IMR-90 (cell line): ENCODE measurements around the gene BRIP1.

Source experiments
- CEBPB ChIP-seq: IDR thresholded peaks from 2 replicates; pipeline ENCODE4 v1.6.1; 2012; ENCODE audit warnings: low read depth, low read length, improper control_type of control experiment
- MAFK ChIP-seq: IDR thresholded peaks from 2 replicates; pipeline ENCODE4 v1.6.1; 2012; ENCODE audit warnings: low read depth, low read length, improper control_type of control experiment
- MXI1 ChIP-seq: IDR thresholded peaks from 2 replicates; pipeline ENCODE4 v1.6.1; 2012; ENCODE audit warnings: low read depth, mild to moderate bottlenecking, low read length, moderate library complexity, borderline replicate concordance
- POLR2A ChIP-seq: IDR thresholded peaks from 2 replicates; pipeline ENCODE4 v1.6.1; 2012; ENCODE audit warnings: mild to moderate bottlenecking, low read depth, low read length
- RAD21 ChIP-seq: IDR thresholded peaks from 2 replicates; pipeline ENCODE4 v1.6.1; 2012; ENCODE audit warnings: low read length, improper control_type of control experiment
- RCOR1 ChIP-seq: IDR thresholded peaks from 2 replicates; pipeline ENCODE4 v1.6.1; 2012; ENCODE audit warnings: mild to moderate bottlenecking, low read length, improper control_type of control experiment; ENCODE audit not compliant: insufficient replicate concordance
- RFX5 ChIP-seq: IDR thresholded peaks from 2 replicates; pipeline ENCODE4 v1.8.0; 2012; ENCODE audit warnings: low read depth, mild to moderate bottlenecking, low read length, moderate library complexity
- SMC3 ChIP-seq: fragments of 150-350 bp; IDR thresholded peaks from 2 replicates; pipeline ENCODE4 v1.6.1; 2016; ENCODE audit warnings: low read depth, mild to moderate bottlenecking, antibody characterized with exemption, low read length, moderate library complexity
- USF2 ChIP-seq: fragments of 150-350 bp; IDR thresholded peaks from 2 replicates; pipeline ENCODE4 v1.6.1; 2017; ENCODE audit warnings: mild to moderate bottlenecking, antibody characterized with exemption, low read length, low read depth
- TF ChIP-seq, protein P1 (sequence below): conservative IDR thresholded peaks from 2 replicates; pipeline ENCODE4 v1.5.1; 2012; ENCODE audit warnings: mild to moderate bottlenecking, low read depth, low read length, improper control_type of control experiment

DNA sequence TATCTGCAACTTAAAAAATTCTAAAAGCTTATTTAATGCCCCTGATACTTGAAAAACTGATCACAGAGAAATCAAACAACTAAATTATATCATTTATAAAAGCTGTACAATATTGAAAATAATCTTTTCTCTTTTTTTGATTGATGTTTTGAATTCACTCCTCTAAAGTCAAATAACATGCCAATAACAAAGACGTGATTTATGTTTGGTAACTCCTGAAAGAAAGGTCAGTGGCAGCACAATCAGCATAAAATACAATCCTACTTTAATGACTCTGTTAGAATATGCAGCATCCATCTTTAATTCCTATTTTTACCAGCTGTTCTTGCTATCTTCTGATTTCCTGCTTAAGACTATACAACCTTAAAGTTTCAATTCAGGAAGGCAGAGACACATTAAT lies 221.6 kb downstream of the BRIP1 start:
- TF ChIP-seq, protein P1, sequence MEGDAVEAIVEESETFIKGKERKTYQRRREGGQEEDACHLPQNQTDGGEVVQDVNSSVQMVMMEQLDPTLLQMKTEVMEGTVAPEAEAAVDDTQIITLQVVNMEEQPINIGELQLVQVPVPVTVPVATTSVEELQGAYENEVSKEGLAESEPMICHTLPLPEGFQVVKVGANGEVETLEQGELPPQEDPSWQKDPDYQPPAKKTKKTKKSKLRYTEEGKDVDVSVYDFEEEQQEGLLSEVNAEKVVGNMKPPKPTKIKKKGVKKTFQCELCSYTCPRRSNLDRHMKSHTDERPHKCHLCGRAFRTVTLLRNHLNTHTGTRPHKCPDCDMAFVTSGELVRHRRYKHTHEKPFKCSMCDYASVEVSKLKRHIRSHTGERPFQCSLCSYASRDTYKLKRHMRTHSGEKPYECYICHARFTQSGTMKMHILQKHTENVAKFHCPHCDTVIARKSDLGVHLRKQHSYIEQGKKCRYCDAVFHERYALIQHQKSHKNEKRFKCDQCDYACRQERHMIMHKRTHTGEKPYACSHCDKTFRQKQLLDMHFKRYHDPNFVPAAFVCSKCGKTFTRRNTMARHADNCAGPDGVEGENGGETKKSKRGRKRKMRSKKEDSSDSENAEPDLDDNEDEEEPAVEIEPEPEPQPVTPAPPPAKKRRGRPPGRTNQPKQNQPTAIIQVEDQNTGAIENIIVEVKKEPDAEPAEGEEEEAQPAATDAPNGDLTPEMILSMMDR, result no peak
- TF ChIP-seq RFX5, result no peak
- TF ChIP-seq MXI1, result no peak
- no peak for TF ChIP-seq SMC3
- no peak for TF ChIP-seq POLR2A
- no peak for TF ChIP-seq CEBPB
- TF ChIP-seq RCOR1, result no peak
- TF ChIP-seq RAD21, result no peak
- no peak for TF ChIP-seq MAFK
- no peak for TF ChIP-seq USF2
